ENCODE measurements around the gene SYT15. TPM values are rescaled to one million over a fixed set of nuclear protein-coding genes. Genes with fewer than 3 reads are reported as not detected.

Gene SYT15
- total and polyA plus RNA-seq, 2 of the 13 experiments (the other 11 are each of a cell fraction or from before 2014, with no cell fraction given) = 0.24 to 0.38 TPM

GRCh38 chr10:46548498-46549090 lies 30.3 kb upstream of the SYT15 start (continued):
- TF ChIP-seq RELA (CRISPR knock-in tag; IDR thresholded peaks at IDR 0.05) (no peak), ZBTB25 (CRISPR knock-in tag; IDR thresholded peaks at IDR 0.05) (no peak), HMGXB3 (CRISPR knock-in tag; IDR thresholded peaks at IDR 0.05; ENCODE audit: borderline replicate concordance) (no peak), SMAD3 (CRISPR knock-in tag; IDR thresholded peaks at IDR 0.05) (no peak), SOX13 (IDR thresholded peaks at IDR 0.05) (no peak), SOX13 (CRISPR knock-in tag; conservative IDR thresholded peaks at IDR 0.05 in 1 of 2, IDR thresholded peaks at IDR 0.05 in 1 of 2) (no peak), ZFAT (CRISPR knock-in tag; conservative IDR thresholded peaks at IDR 0.05) (no peak), HBP1 (CRISPR knock-in tag; IDR thresholded peaks at IDR 0.05; ENCODE audit: low read depth) (no peak)
